Endothelial cell of umbilical vein (primary cell): ENCODE results near the gene SOX8. TPM values are rescaled to one million over a fixed set of nuclear protein-coding genes. Genes with fewer than 3 reads are reported as not detected.

Experiments
- BruUV-seq: library from RNA; stranded (reverse); fragments of 400-500 nt; replicated peaks from 2 replicates; lab custom pipeline; 2021; lab: Mats Ljungman, UMichigan
- CTCF ChIA-PET: fragments of 300-600, 350-600 bp; sonication (Branson Sonifier 250); formaldehyde crosslinking; loops from one replicate; lab custom pipeline; 2021; ENCODE audit warnings: antibody characterized with exemption, inconsistent platforms; lab: Charles Lee
- POLR2A ChIA-PET: fragments of 300-600, 350-600 bp; sonication (Branson Sonifier 250); formaldehyde crosslinking; loops from one replicate; lab custom pipeline; 2021; ENCODE audit warnings: antibody characterized with exemption, inconsistent platforms; lab: Charles Lee
- DNase-seq: peaks from one replicate; pipeline ENCODE4 v3.0.0-alpha.2; 2011; ENCODE audit warnings: low read depth, low spot score
- FAIRE-seq: peaks from 2 replicates; lab custom pipeline; 2011; peaks lifted over from hg19 to GRCh38; lab: Jason Lieb, UNC
- H2AFZ ChIP-seq: 2 replicates; pipeline ENCODE4 v1.6.0; 2012; ENCODE audit warnings: low read depth, low read length, control low read depth, inconsistent platforms
- H3K27ac ChIP-seq: 2 replicates; pipeline ENCODE4 v1.5.1; 2011; ENCODE audit warnings: low read depth, mild to moderate bottlenecking, control low read depth, low read length, moderate library complexity; ENCODE audit not compliant: insufficient read depth
- H3K27me3 ChIP-seq, 2 experiments: 2 replicates each; pipeline versions ENCODE4 v1.6.0 to v1.6.1; 2011; ENCODE audit warnings: low read length in 2 of 2, mixed read lengths in 1 of 2; ENCODE audit not compliant: control insufficient read depth in 2 of 2, insufficient read depth in 2 of 2
- H3K36me3 ChIP-seq, 2 experiments: 2 replicates in 1 of 2; 3 replicates in 1 of 2; pipeline ENCODE4 v1.5.1; 2011; ENCODE audit warnings: low read length in 2 of 2, mild to moderate bottlenecking in 1 of 2, moderate library complexity in 1 of 2; ENCODE audit not compliant: control insufficient read depth in 2 of 2, insufficient read depth in 2 of 2; ENCODE audit errors: extremely low read depth in 1 of 2
- H3K4me1 ChIP-seq: 3 replicates; pipeline ENCODE4 v1.5.1; 2011; ENCODE audit warnings: mild to moderate bottlenecking, low read length; ENCODE audit not compliant: control insufficient read depth, insufficient read depth; ENCODE audit errors: extremely low read depth
- H3K4me2 ChIP-seq: 2 replicates; pipeline ENCODE4 v1.6.1; 2011; ENCODE audit warnings: low read length, control low read depth, mixed read lengths; ENCODE audit not compliant: insufficient read depth
- H3K4me3 ChIP-seq, 3 experiments: fragments of 200-600 bp in 1 of 3; sonication (generic), shearing (Covaris generic) in 1 of 3; replicated peaks in 1 of 3; 2 replicates each; pipeline ENCODE4 v1.5.1; 2011 to 2016; ENCODE audit warnings: control low read depth in 3 of 3, low read length in 3 of 3, mild to moderate bottlenecking in 2 of 3, inconsistent platforms in 1 of 3, low read depth in 1 of 3, moderate library complexity in 1 of 3; ENCODE audit not compliant: insufficient read depth in 1 of 3
- H3K79me2 ChIP-seq: 2 replicates; pipeline ENCODE4 v1.6.0; 2012; ENCODE audit warnings: low read length, inconsistent platforms; ENCODE audit not compliant: control insufficient read depth, insufficient read depth
- H3K9ac ChIP-seq: replicated peaks from 2 replicates; pipeline ENCODE3; 2011; ENCODE audit warnings: low read length, control low read depth; ENCODE audit not compliant: insufficient read depth; ENCODE audit errors: extremely low read depth
- H3K9me1 ChIP-seq: replicated peaks from 3 replicates; pipeline ENCODE4 v1.6.0; 2011; ENCODE audit warnings: mild to moderate bottlenecking, low read length; ENCODE audit not compliant: control insufficient read depth, insufficient read depth; ENCODE audit errors: extremely low read depth
- H3K9me3 ChIP-seq: replicated peaks from 2 replicates; pipeline ENCODE4 v1.5.1; 2012; ENCODE audit warnings: low read length, inconsistent platforms; ENCODE audit not compliant: control insufficient read depth, insufficient read depth
- H4K20me1 ChIP-seq: replicated peaks from 2 replicates; pipeline ENCODE3; 2011; ENCODE audit warnings: mild to moderate bottlenecking, low read length; ENCODE audit not compliant: control insufficient read depth, insufficient read depth; ENCODE audit errors: extremely low read depth
- CTCF ChIP-seq, 2 donors: IDR thresholded peaks; 1 replicate in 1 of 2; 2 replicates in 1 of 2; pipeline ENCODE4 v1.5.1; 2011; ENCODE audit warnings: low read length in 2 of 2, mild to moderate bottlenecking in 2 of 2, moderate library complexity in 2 of 2, control low read depth in 1 of 2, inconsistent platforms in 1 of 2, low read depth in 1 of 2; ENCODE audit not compliant: insufficient read depth in 1 of 2; ENCODE audit errors: extremely low read depth in 1 of 2
- EZH2 ChIP-seq: IDR thresholded peaks from 2 replicates; pipeline ENCODE4 v1.6.1; 2012; ENCODE audit warnings: borderline replicate concordance, low read depth, mild to moderate bottlenecking, moderate library complexity, low read length, inconsistent platforms; ENCODE audit not compliant: severe bottlenecking
- FOS ChIP-seq: IDR thresholded peaks from 2 replicates; pipeline ENCODE4 v1.6.1; 2011; ENCODE audit warnings: mild to moderate bottlenecking, low read length, moderate library complexity, borderline replicate concordance; ENCODE audit not compliant: insufficient read depth
- GATA2 ChIP-seq: IDR thresholded peaks from 2 replicates; pipeline ENCODE4 v1.7.0; 2011; ENCODE audit warnings: low read depth, mild to moderate bottlenecking, moderate library complexity, mixed read lengths, low read length; ENCODE audit not compliant: insufficient read length, insufficient read depth
- JUN ChIP-seq: IDR thresholded peaks from 2 replicates; pipeline ENCODE4 v1.6.1; 2011; ENCODE audit warnings: borderline replicate concordance, low read depth; ENCODE audit not compliant: insufficient read length, insufficient read depth
- MAX ChIP-seq: IDR thresholded peaks from 2 replicates; pipeline ENCODE4 v1.6.1; 2011; ENCODE audit not compliant: insufficient read depth, insufficient read length
- MYC ChIP-seq: IDR thresholded peaks from one replicate; pipeline ENCODE4 v1.6.1; 2011; ENCODE audit warnings: mild to moderate bottlenecking, low read depth, low read length
- POLR2A ChIP-seq: IDR thresholded peaks from 2 replicates; pipeline ENCODE4 v1.6.1; 2012; ENCODE audit warnings: low read depth, mild to moderate bottlenecking, control low read depth, low read length
- POLR2AphosphoS5 ChIP-seq: IDR thresholded peaks from 2 replicates; pipeline ENCODE4 v1.6.1; 2012; ENCODE audit warnings: low read depth, mild to moderate bottlenecking, control low read depth, low read length, moderate library complexity; ENCODE audit not compliant: insufficient read depth
- dilution Hi-C: fragments of 300-500 bp; cut with MboI; formaldehyde crosslinking; loops from one replicate; pipeline ENCODE4 v1.15.0; 2019; ENCODE audit warnings: low sequenced_read_pairs; ENCODE audit not compliant: extremely low pct_ligation_motif_present
- intact Hi-C: fragments of 100-400 bp; cut with micrococcal nuclease; formaldehyde crosslinking; loops from one replicate; pipeline ENCODE4 v1.10.0; 2022
- polyA plus RNA-seq, 4 experiments: library from polyadenylated mRNA; depleted of rRNA in 3 of 4; stranded (reverse) in 3 of 4; unstranded in 1 of 4; fragments of >200 nt; gene quantifications; 2 replicates each; pipeline versions ENCODE4 v1.2.1 to v1.2.3, GENCODE V29; 2011 to 2012; ENCODE audit warnings: missing spikeins in 1 of 4
- total RNA-seq: library from RNA; stranded (reverse); gene quantifications from 2 replicates; pipeline ENCODE4 v1.2.3, GENCODE V29; 2021

Gene SOX8
- total and polyA plus RNA-seq, 2 donors (not counting 3 experiments of a cell fraction or from before 2014, with no cell fraction given): 0.52 to 0.53 TPM

GRCh38 chr16:1001096-1001495 is 19.5 kb downstream of the SOX8 start:
- FAIRE-seq (no peak), DNase-seq (no peak)
- H3K4me1 ChIP-seq: peaks cover 31% of the 10 kb centered on the region
- H3K27me3 ChIP-seq: no peaks in the 10 kb centered on the region
- no peak overlapping the region for H2AFZ ChIP-seq
- H3K9me1 ChIP-seq: no peaks in the 10 kb centered on the region
- no peaks in the 10 kb centered on the region for H3K9me3 ChIP-seq
- H4K20me1 ChIP-seq: no peaks in the 10 kb centered on the region
- no peaks in the 10 kb centered on the region for H3K79me2 ChIP-seq
- H3K4me2 ChIP-seq: no peak overlapping the region
- no peak overlapping the region for H3K4me3 ChIP-seq
- ChIA-PET POLR2A (no interaction called here), CTCF (interaction anchor here (2.7 kb wide), 1 partner anchor 21 kb away, joined by 13 read pairs; the partner anchor contains the start of gene SOX8)
- no peak overlapping the region for H3K9ac ChIP-seq
- TF ChIP-seq POLR2AphosphoS5: no peak
- no peak for TF ChIP-seq MAX
- TF ChIP-seq CTCF (IDR thresholded peaks at IDR 0.05; ENCODE audit: extremely low read depth in 1 of 2, insufficient read depth in 1 of 2, low read depth in 1 of 2, low read length in 2 of 2): no peak
- no peak for TF ChIP-seq MYC
- no peak for TF ChIP-seq FOS
- no peak for TF ChIP-seq POLR2A
- no peak for TF ChIP-seq JUN
- TF ChIP-seq GATA2: no peak
- TF ChIP-seq EZH2: no peak
- no peak overlapping the region for H3K27ac ChIP-seq
- no peaks in the 10 kb centered on the region for H3K36me3 ChIP-seq
- dilution Hi-C loops (no loop called here), intact Hi-C loops (no loop called here)
- no TSS peak for BruUV-seq
